Adrenal gland (tissue), 5 donors: Measurements from ENCODE around the gene TPK1.

ENCODE experiments used
- POLR2A ChIP-seq, 2 donors: fragments of 450-650 bp; IDR thresholded peaks; one replicate each; pipeline ENCODE4 v1.6.1; 2017; ENCODE audit warnings: antibody characterized with exemption in 2 of 2, mild to moderate bottlenecking in 2 of 2, moderate library complexity in 1 of 2
- TF ChIP-seq, protein P1 (sequence below), 6 experiments: fragments of 450-650 bp in 4 of 6; fragments of 200-600 bp in 2 of 6; sonication (generic) in 1 of 6; IDR thresholded peaks; 1 replicate in 5 of 6; 2 replicates in 1 of 6; pipeline versions ENCODE4 v1.5.1 to v1.8.0; 2016 to 2021; ENCODE audit warnings: antibody characterized with exemption in 6 of 6, mild to moderate bottlenecking in 2 of 6, moderate library complexity in 1 of 6
- donor health status: DM: no; HTN: no; CAD: no.

DNA sequence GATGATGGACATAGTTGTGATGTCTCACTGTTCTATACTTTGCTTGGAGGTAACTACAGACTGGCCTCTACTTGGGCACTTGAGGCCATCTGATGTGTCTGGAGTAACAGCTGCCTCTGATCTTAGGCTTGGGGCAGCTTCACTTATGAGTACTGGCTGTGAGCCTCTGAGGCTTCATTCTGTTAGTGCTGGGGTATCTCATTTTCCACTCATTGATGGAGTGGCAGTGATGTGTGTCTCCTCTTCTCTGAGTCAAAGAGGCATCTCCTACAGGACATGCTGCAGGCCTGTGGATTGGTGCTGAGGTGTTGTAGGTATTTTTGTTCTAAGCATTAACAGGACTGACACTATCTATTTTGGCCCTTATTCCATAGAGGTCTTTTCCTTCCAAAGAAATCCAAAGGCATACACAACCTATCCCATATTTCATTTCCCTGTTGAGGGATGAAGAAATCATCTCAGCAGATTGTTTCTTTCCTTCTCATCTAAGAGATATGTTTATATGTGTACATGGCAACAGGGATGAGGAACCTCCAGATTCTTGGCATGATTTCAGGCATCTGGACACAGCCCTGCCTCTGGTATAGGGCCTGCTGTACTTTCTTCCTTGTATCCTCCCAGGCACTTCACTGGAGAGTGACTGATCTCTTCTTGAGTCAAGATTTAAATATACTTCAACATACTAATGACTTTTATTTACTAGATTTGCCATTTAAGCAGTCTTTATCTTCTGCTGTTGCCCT is 366.7 kb downstream of the TPK1 start:
- TF ChIP-seq, protein P1, sequence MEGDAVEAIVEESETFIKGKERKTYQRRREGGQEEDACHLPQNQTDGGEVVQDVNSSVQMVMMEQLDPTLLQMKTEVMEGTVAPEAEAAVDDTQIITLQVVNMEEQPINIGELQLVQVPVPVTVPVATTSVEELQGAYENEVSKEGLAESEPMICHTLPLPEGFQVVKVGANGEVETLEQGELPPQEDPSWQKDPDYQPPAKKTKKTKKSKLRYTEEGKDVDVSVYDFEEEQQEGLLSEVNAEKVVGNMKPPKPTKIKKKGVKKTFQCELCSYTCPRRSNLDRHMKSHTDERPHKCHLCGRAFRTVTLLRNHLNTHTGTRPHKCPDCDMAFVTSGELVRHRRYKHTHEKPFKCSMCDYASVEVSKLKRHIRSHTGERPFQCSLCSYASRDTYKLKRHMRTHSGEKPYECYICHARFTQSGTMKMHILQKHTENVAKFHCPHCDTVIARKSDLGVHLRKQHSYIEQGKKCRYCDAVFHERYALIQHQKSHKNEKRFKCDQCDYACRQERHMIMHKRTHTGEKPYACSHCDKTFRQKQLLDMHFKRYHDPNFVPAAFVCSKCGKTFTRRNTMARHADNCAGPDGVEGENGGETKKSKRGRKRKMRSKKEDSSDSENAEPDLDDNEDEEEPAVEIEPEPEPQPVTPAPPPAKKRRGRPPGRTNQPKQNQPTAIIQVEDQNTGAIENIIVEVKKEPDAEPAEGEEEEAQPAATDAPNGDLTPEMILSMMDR (IDR thresholded peaks at IDR 0.05) = no peak
- TF ChIP-seq POLR2A (IDR thresholded peaks at IDR 0.05) = no peak
